SK-N-SH treated with all-trans-retinoic acid at 6 μM for 48 hours (cell line): ENCODE data around the gene RBL1.

ENCODE experiments used
- ARNTL ChIP-seq: fragments of 450-650 bp; formaldehyde crosslinking; IDR thresholded peaks from 2 replicates; pipeline ENCODE4 v1.5.0; 2020; ENCODE audit warnings: low read depth, mild to moderate bottlenecking, moderate library complexity, borderline replicate concordance
- CSDC2 ChIP-seq: fragments of 250-450 bp; sonication (Bioruptor Pico); IDR thresholded peaks from 2 replicates; pipeline ENCODE4 v1.5.0; 2020; ENCODE audit warnings: mild to moderate bottlenecking, moderate library complexity
- OSR1 ChIP-seq: fragments of 250-450 bp; sonication (Bioruptor Pico); IDR thresholded peaks from 2 replicates; pipeline ENCODE4 v1.8.0; 2022; ENCODE audit warnings: moderate library complexity, mild to moderate bottlenecking, inconsistent platforms
- RARB ChIP-seq: fragments of 250-450 bp; sonication (Bioruptor Pico); IDR thresholded peaks from 2 replicates; pipeline ENCODE4 v1.8.0; 2021; ENCODE audit warnings: mild to moderate bottlenecking, moderate library complexity
- TCF4 ChIP-seq: fragments of 250-450 bp; sonication (Bioruptor Pico); IDR thresholded peaks from 2 replicates; pipeline ENCODE4 v1.8.0; 2021; ENCODE audit warnings: mild to moderate bottlenecking, moderate library complexity, borderline replicate concordance
- TOX ChIP-seq: fragments of 250-450 bp; sonication (Bioruptor Pico); IDR thresholded peaks from 2 replicates; pipeline ENCODE4 v1.8.0; 2021; ENCODE audit warnings: mild to moderate bottlenecking, moderate library complexity, borderline replicate concordance
- TF ChIP-seq, protein P1 (sequence below): fragments of 250-450 bp; sonication (Bioruptor Pico); IDR thresholded peaks from 2 replicates; pipeline ENCODE4 v1.8.0; 2020; ENCODE audit warnings: mild to moderate bottlenecking, moderate library complexity, borderline replicate concordance

- TF ChIP-seq ARNTL (CRISPR knock-in tag) = no peak
- TF ChIP-seq TCF4 (CRISPR knock-in tag) = no peak
- TF ChIP-seq, protein P1, sequence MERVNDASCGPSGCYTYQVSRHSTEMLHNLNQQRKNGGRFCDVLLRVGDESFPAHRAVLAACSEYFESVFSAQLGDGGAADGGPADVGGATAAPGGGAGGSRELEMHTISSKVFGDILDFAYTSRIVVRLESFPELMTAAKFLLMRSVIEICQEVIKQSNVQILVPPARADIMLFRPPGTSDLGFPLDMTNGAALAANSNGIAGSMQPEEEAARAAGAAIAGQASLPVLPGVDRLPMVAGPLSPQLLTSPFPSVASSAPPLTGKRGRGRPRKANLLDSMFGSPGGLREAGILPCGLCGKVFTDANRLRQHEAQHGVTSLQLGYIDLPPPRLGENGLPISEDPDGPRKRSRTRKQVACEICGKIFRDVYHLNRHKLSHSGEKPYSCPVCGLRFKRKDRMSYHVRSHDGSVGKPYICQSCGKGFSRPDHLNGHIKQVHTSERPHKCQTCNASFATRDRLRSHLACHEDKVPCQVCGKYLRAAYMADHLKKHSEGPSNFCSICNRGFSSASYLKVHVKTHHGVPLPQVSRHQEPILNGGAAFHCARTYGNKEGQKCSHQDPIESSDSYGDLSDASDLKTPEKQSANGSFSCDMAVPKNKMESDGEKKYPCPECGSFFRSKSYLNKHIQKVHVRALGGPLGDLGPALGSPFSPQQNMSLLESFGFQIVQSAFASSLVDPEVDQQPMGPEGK (CRISPR knock-in tag) = no peak
- no peak for TF ChIP-seq OSR1 (CRISPR knock-in tag)
- no peak for TF ChIP-seq CSDC2 (CRISPR knock-in tag)
- TF ChIP-seq TOX = no peak
- no peak for TF ChIP-seq RARB (CRISPR knock-in tag)
Observed at GRCh38 chr20:36959242-36959641, 136.6 kb downstream of the RBL1 start.
